ENCODE data around the gene LY6G6D. TPM values are rescaled to one million over a fixed set of nuclear protein-coding genes. Genes with fewer than 3 reads are reported as not detected.
A peak's percentile ranks its signal among the peaks of the same experiment; 100 is the strongest.

Gene LY6G6D
- total RNA-seq, 1 experiment from 2014 or later = not detected

- no peaks in the 10 kb centered on the region for H3K36me3 Mint-ChIP-seq
- TF ChIP-seq ATF6 (CRISPR knock-in tag; IDR thresholded peaks at IDR 0.05) (no peak), CTCF (IDR thresholded peaks at IDR 0.05) (peak; percentile 6; the same call in 1 of the 2 replicates), HMGXB4 (CRISPR knock-in tag; IDR thresholded peaks at IDR 0.05) (0 out of 2 replicates have a peak, but pooled peaks have one; percentile 12)
- H3K9me3 Mint-ChIP-seq = no peaks in the 10 kb centered on the region
- ChIA-PET CTCF (interaction anchor here (0.5 to 2.9 kb wide), 26 partner anchors 9 to 1158 kb away, joined by 3 to 26 read pairs (median 6); partner anchors contain the start of genes ABHD16A, ATP6V1G2, CLIC1 and DDAH2), POLR2A (interaction anchor here (0.5 to 1.5 kb wide), 6 partner anchors 83 to 193 kb away, joined by 3 to 8 read pairs (median 4); partner anchors contain the start of genes HSPA1B and NEU1)
- DNase-seq (ENCODE audit: low spot score) (peak; percentile 77), ATAC-seq (peak; percentile 39)
- H3K4me3 Mint-ChIP-seq = peak within 1 kb of the TSS; percentile 89
- no peak within 1 kb of the TSS for H3K27ac Mint-ChIP-seq
- H3K27me3 Mint-ChIP-seq (ENCODE audit: low read depth) = peaks cover 24% of the 10 kb centered on the region
- H3K4me1 Mint-ChIP-seq = peaks cover 16% of the 10 kb centered on the region
Observed at GRCh38 chr6:31680226-31681134, 34.7 kb upstream of the LY6G6D start, which contains the start of gene LY6G5C. TSS of gene LY6G5C (minus strand) at chr6:31681067. CDS start at chr6:31680373, 694 bp downstream.

GRCh38 chr6:31681135-31681671 is 33.9 kb upstream of the LY6G6D start:
- Mint-ChIP-seq H3K4me1 (peaks cover 16% of the 10 kb centered on the region), H3K27ac (no peak overlapping the region), H3K27me3 (ENCODE audit: low read depth) (peaks cover 24% of the 10 kb centered on the region), H3K9me3 (no peaks in the 10 kb centered on the region), H3K36me3 (no peaks in the 10 kb centered on the region), H3K4me3 (peak overlapping the region; percentile 89)
- ChIA-PET POLR2A (interaction anchor here (0.5 to 1.5 kb wide), 7 partner anchors 46 to 193 kb away, joined by 3 to 8 read pairs (median 4); partner anchors contain the start of genes HSPA1B and NEU1), CTCF (interaction anchor here (0.6 to 2.9 kb wide), 24 partner anchors 8 to 1157 kb away, joined by 3 to 26 read pairs (median 8); partner anchors contain the start of genes ABHD16A, ATP6V1G2, CLIC1 and DDAH2)
- 0 out of 2 replicates have a peak, but pooled peaks have one; percentile 35 for TF ChIP-seq HMGXB4 (CRISPR knock-in tag; IDR thresholded peaks at IDR 0.05)
- no peak for TF ChIP-seq SP1 (CRISPR knock-in tag; conservative IDR thresholded peaks at IDR 0.05)
- TF ChIP-seq ZNF423 (CRISPR knock-in tag; IDR thresholded peaks at IDR 0.05) = 0 out of 2 replicates have a peak, but pooled peaks have one; percentile 39
- TF ChIP-seq JUN (CRISPR knock-in tag; IDR thresholded peaks at IDR 0.05) = no peak
- no peak for TF ChIP-seq CBFB (CRISPR knock-in tag; IDR thresholded peaks at IDR 0.05; ENCODE audit: low read depth)
- TF ChIP-seq ETV6 (CRISPR knock-in tag; IDR thresholded peaks at IDR 0.05) = 0 out of 2 replicates have a peak, but pooled peaks have one; percentile 36
- TF ChIP-seq ARID4B (CRISPR knock-in tag; IDR thresholded peaks at IDR 0.05; ENCODE audit: borderline replicate concordance) = 0 out of 2 replicates have a peak, but pooled peaks have one; percentile 22
- ATAC-seq (peak; percentile 22), DNase-seq (ENCODE audit: low spot score) (peak; percentile 54)

Measured in WTC11 (cell line).